ENCODE results near the gene SEC11A.

DNA sequence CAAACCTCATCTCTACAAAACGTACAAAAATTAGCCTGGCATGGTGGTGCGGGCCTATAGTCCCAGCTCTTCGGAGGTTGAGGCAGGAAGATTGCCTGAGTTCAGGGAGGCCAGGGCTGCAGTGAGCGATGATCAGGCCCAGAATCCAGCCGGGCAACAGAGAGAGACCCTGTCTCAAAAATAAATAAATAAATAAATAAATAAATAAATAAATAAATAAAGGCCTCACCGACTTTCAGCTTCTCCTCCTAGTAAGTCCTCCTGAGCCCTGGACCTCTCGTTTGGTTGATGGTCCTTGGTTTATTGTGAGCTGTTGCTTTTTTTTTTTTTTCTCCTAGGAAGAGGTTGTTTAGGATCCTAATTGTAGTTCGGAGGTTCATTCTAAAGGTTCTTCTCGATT, 86.9 kb downstream of the SEC11A start:
- TF ChIP-seq FOXM1 (IDR thresholded peaks at IDR 0.05; ENCODE audit: borderline replicate concordance, low read depth) (no peak), REST (IDR thresholded peaks at IDR 0.05; ENCODE audit: low read depth) (no peak), TAF1 (IDR thresholded peaks at IDR 0.05; ENCODE audit: low read depth) (no peak), EP300 (IDR thresholded peaks at IDR 0.05; ENCODE audit: borderline replicate concordance) (no peak), NFIC (IDR thresholded peaks at IDR 0.05) (no peak), RAD21 (IDR thresholded peaks at IDR 0.05; ENCODE audit: low read depth) (no peak)
- TF ChIP-seq, protein P1, sequence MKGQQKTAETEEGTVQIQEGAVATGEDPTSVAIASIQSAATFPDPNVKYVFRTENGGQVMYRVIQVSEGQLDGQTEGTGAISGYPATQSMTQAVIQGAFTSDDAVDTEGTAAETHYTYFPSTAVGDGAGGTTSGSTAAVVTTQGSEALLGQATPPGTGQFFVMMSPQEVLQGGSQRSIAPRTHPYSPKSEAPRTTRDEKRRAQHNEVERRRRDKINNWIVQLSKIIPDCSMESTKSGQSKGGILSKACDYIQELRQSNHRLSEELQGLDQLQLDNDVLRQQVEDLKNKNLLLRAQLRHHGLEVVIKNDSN (IDR thresholded peaks at IDR 0.05), result no peak
